ENCODE results near the gene STOX2.
"Not testable (repeated sequence)": the region's sequence is repeated elsewhere in the genome, so short reads cannot be mapped to it uniquely, and the experiment has no call there.

The STOX2 gene

DNA sequence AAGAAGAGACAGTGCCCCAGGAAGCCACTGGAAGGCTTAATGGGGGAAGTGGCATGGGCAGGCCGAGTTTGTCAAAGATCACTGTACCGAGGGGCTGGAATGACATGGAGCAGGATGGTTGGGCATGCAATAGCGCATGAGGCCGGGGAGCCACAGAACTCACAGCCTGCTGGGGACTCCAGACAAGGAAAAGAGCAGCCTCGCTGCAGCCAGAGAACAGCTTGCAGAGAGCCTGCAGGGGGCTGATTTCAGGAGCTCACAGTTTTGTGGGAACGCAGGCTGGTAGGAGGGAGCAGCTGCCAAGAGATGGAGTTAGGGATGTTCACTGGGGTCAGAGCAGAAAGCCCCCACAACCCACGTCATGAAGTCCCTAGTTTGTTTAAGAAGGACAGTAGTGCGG lies 45.4 kb downstream of the STOX2 start:
- TF ChIP-seq, protein P1, sequence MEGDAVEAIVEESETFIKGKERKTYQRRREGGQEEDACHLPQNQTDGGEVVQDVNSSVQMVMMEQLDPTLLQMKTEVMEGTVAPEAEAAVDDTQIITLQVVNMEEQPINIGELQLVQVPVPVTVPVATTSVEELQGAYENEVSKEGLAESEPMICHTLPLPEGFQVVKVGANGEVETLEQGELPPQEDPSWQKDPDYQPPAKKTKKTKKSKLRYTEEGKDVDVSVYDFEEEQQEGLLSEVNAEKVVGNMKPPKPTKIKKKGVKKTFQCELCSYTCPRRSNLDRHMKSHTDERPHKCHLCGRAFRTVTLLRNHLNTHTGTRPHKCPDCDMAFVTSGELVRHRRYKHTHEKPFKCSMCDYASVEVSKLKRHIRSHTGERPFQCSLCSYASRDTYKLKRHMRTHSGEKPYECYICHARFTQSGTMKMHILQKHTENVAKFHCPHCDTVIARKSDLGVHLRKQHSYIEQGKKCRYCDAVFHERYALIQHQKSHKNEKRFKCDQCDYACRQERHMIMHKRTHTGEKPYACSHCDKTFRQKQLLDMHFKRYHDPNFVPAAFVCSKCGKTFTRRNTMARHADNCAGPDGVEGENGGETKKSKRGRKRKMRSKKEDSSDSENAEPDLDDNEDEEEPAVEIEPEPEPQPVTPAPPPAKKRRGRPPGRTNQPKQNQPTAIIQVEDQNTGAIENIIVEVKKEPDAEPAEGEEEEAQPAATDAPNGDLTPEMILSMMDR (conservative IDR thresholded peaks at IDR 0.05; ENCODE audit: low read length), result no peak
- no peak for DNase-seq (ENCODE audit: low read depth)
- no peak overlapping the region for H3K4me3 ChIP-seq (ENCODE audit: low read length)

DNA sequence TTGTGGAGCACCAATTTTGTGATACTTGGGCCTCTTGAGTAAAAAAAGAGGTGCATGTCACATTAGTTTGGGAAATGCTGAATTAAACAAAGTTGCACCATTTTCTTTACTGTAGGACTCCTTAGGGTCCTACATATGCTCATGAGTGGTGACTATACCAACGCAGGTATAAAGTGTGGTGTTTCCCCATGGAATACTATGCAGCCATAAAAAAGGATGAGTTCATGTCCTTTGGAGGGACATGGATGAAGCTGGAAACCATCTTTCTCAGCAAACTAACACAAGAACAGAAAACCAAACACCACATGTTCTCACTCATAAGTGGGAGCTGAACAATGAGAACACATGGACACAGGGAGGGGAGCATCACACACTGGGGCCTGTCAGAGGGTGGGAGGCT lies 47.5 kb downstream of the STOX2 start:
- not testable (repeated sequence) for H3K4me3 ChIP-seq (ENCODE audit: low read length); DNase-seq (ENCODE audit: low read depth)

DNA sequence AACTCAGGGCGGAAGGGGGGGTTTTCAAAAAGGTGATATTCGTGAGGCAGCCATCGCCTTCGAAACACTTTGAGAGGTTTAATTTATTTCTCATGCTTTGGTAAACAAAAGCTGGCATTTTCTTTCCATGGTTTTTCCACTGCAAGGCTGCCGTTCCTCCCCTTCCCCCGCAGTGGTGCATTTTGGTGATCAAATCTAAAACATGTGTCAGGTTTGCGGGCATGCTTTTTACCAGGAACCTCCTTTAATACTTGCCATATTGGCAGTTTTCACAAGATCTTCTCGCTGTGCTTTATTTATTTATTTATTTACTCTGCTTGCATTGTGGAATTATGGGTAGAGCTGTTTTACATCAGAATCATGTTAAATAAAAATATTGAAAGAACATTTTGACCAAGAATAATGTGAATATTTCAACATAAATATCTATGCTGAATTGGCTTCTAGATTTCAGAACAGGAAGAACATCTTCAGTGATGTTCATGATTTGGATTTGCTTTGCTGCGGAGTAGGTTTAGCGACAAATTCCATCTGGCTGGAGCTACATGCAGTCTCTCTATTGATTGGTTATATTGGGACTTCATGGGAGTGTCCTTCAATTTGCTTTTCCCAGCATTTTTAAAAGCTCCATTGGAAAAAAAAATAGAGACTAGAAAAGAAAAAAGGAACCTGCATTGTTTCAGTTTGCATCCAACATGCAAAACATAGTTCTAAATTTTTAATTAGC lies 54.4 kb downstream of the STOX2 start:
- TF ChIP-seq, protein P1 (conservative IDR thresholded peaks at IDR 0.05; ENCODE audit: low read length), result no peak
- no peak overlapping the region for H3K4me3 ChIP-seq (ENCODE audit: low read length)
- peak; percentile 2 for DNase-seq (ENCODE audit: low read depth)

DNA sequence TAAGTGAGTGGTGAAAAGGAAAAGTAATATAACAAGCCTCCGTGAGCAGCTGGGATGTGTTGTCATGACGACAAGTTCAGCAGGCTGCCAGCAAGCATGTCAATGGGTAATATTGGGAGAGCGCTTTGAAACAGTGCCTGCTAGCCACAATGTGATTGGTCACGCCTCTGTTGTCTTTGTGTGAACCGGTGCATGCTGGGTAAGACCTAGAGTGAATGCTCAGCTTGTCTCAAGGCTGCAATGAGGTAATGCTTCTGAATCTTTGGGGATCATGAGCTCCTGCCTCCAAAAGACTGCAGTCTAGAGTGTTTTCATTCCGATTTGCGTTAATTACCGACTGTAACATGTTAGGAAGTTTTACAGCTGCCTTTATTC lies 54.9 kb downstream of the STOX2 start:
- TF ChIP-seq, protein P1 (conservative IDR thresholded peaks at IDR 0.05; ENCODE audit: low read length), result no peak
- H3K4me3 ChIP-seq (ENCODE audit: low read length), result no peak overlapping the region
- DNase-seq (ENCODE audit: low read depth), result peak; percentile 12

DNA sequence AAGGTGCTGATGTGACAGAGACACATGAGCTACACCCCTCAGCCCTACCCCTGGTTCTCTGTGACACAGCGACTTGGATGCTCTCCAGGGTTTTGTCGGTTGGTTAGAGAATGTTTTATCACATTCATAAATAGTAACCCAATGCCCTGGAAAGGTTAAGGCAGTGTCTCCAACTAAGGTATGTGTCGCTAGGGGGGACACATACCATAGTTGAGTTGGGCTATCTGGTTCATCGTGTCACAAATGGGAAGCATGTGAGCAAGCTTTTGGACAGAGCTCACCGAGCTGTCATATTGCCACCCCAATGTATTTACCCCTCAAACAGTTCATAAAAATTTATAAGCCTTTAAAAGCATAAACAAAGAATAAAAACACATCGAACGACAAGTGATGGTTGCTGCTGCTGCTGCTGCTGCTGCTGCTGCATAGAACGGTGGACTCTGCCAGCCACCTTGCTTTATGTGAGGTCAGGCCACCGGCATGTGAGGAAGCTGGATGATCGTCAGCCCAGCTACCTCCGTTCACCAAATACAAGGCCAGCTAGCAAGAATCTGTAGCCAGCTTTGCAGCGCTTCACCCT lies 55.9 kb downstream of the STOX2 start:
- H3K4me3 ChIP-seq (ENCODE audit: low read length), result no peak overlapping the region
- TF ChIP-seq, protein P1 (conservative IDR thresholded peaks at IDR 0.05; ENCODE audit: low read length), result no peak
- DNase-seq (ENCODE audit: low read depth), result no peak

DNA sequence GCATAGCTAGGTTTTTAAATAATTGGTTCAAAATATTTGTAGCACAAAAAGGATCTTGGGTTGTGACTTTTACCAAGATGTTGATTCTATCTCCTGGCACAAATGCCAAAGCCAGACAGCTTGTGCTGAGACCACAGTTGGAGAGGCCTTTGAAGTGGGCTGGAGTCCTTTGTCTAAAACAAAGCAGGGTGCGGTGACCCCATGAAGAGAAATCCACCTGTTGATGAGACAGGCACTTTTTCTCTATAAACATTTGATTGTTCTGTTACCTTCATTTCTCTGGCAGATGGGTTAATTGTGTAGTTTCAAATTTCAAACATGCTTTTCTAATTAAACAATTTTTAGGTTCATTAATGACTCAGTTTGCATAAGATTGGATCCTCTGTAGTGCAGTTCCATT lies 56.7 kb downstream of the STOX2 start:
- no peak for DNase-seq (ENCODE audit: low read depth)
- H3K4me3 ChIP-seq (ENCODE audit: low read length), result no peak overlapping the region
- TF ChIP-seq, protein P1 (conservative IDR thresholded peaks at IDR 0.05; ENCODE audit: low read length), result no peak

DNA sequence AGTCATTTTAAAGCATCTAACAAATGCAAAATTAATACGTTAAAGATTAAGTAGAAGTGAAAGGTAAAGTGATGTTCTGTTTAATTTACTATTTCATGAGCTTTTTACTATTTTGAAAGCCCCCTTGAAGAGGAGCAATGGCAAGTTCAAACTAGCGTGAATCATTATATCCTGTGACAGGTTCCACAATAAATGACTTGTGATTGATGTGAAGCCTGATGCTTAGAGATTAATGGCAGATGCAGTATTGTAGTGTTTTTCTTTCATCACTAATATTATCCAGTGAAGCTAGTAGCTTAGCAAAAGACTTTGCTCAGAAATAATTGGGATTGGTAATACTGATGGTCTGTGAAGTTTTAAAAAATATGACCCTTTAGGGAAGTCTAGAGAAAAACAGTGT lies 57.3 kb downstream of the STOX2 start:
- TF ChIP-seq, protein P1 (conservative IDR thresholded peaks at IDR 0.05; ENCODE audit: low read length), result no peak
- no peak for DNase-seq (ENCODE audit: low read depth)
- no peak overlapping the region for H3K4me3 ChIP-seq (ENCODE audit: low read length)

Measured in AG10803 (cell line).